GM18907 (cell line): ENCODE results near the gene KCNC1.

Source experiments
- ATAC-seq: cut with Tn5 transposase; IDR thresholded peaks from one replicate; pipeline ENCODE4 v1.9.1; 2021; ENCODE audit warnings: mild to moderate bottlenecking, moderate library complexity; ENCODE audit not compliant: unreplicated experiment

KCNC1 gene

GRCh38 chr11:17814546-17814945 is 80.0 kb downstream of the KCNC1 start:
- no peak for ATAC-seq

GRCh38 chr11:17816232-17816931 is 81.8 kb downstream of the KCNC1 start:
- ATAC-seq: no peak

DNA sequence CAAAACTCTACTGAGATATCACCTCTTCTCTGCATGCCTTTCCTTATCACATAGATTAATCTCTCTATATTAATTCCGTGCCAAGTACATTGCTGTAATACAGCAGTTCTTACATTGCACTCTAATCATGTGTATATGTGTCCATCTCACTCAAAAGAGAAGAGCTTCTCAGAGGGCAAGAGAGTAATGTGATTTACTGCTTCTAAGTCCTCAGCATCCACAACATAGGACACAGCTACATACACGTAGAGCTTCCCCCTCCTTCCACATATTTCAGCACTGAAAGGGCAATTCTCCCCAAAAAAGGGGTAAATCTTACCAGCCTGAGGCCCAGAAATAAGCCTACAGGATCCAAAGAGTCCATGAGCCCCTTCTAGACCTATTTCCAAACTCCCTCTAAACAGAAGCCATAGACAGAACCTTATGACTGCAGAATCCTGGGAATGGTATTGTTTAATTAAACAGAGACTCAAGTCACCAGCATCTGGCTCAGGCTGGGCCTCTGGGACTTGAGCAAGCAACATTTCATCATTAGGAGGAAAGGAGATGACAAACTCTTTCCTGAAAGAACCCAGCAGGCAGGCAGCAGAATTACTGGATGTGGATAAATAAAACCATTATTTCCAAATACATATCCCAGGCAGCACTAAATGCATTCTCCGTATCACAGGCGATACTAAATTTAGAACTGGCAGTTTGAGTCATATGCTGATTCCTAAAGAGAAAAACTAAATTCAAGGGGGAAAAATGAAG is 87.2 kb downstream of the KCNC1 start:
- ATAC-seq: no peak

DNA sequence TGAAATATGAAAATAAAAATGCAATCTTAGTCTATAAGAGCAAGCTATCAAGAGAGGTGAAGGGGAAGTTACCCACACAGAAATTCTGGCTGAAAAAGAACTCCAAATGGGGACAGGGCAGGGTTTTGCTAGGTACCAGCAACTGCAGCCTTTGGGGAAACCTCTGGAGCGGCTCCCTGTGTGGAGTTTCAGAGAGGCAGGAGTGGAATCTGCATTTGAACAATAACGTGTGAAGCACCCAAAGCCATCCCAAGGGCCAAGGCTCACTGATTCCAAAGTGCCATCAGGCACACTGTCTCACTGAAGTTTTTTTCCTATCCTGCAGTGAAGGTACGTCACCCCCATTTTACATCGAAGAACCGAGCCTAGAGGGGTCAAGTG is 87.8 kb downstream of the KCNC1 start:
- no peak for ATAC-seq

GRCh38 chr11:17827006-17827405 is 92.4 kb downstream of the KCNC1 start:
- ATAC-seq: no peak

DNA sequence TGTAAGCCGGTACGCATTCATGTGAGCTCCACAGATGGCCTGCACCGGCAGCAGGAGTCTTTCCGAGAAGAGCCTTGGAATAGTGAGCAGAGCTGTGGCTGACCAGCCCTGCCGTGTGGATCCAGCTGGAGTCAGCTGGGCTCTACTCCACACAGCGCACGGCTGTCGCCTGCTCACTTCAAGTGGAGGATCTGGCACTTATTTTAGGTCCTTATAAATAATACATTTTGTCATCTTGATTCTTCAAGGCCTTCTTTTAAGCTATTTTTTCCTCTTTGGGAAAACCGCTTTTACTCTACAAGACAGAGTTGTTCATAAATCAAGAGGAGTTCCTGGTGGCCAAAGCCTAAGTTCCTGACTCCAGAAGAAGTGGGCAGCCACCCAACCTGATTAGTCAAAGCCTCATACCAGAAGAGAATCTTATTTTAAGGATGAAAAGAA is 93.8 kb downstream of the KCNC1 start:
- no peak for ATAC-seq

- ATAC-seq: no peak
Observed at GRCh38 chr11:17831228-17831627, 96.6 kb downstream of the KCNC1 start.

DNA sequence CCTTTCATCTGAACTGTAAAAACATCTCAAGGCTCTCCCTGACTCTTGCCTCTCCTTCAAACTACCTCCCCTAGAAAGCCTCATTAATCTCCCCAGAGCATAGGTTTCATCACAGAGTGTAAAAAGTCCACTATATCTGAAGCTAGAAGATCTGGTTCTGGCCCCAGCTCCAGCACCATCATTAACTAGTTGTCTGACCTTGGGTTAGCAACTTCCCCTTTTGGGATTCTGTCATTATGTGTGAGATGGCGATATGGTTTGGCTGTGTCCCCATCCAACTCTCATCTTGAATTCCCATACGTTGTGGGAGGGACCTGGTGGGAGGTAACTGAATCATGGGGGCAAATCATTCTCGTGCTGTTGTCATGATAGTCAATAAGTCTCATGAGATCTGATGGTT is 97.3 kb downstream of the KCNC1 start:
- no peak for ATAC-seq
